Fibroblast of skin of left biceps (primary cell): ENCODE measurements around the gene GSK3B.

Experiments used
- DNase-seq, 2 experiments: peaks; one replicate each; pipeline ENCODE4 v3.0.0-alpha.2; 2013; ENCODE audit warnings: low read depth in 2 of 2

Gene GSK3B

DNA sequence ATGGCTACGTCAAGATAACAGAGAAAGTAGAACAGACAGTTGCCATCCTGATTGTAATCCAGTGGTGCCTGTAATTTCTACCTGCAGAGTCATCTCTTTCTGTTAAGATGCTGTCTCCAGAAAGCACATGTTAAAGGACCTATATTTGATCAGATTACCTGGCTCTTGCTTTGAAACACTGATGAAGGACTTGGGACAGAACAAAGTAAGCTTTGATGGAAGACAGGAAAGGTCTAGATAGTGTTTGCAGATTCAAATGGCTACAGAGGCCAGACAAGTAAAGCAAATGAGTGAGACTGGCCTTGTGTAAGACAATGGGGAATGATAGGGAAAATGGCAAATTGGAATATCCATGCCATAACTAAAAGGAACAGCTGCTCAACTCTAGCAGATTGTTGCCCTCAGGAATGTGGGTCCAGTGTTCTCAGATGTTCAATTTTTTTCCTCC lies 1.8 kb upstream of the GSK3B start:
- DNase-seq: no peak

DNA sequence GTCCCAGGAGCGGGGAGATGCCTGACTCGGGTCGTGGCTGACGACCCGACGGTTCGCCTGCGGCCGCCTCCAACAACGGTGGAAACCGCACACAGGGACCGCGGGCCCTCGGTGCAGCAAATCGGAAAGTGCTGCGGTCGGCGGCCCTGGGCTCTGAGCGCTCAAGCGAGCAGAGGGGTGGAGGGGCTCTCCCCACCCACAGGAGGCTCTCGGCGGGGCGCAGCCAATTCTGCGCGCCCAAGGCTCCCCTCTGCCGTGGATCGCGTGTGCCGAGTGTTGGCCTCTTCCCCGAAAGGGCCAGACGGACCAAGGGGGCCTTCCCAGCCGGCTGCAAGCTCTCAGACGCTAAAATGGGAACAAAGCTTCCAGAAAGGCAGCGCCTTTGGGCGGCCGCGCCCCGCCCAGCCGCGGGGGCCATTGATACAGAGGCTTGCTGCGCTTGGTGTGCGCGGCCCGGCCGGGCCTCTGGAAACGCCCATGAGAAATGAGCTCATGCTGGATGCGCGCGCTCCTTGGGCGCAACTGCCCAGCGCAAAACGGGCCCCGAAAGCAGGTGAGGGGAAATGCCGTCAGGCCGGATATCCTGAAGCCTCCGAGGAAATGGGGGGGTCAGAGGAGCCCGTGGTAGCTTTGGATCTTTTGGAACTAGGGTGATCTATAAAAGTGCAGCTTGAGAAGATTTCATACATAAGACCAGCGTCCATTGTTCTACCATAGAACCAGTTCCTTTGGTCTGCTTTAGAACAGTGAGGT lies 1.2 kb upstream of the GSK3B start:
- peak; percentile 70 to 77 for DNase-seq

DNA sequence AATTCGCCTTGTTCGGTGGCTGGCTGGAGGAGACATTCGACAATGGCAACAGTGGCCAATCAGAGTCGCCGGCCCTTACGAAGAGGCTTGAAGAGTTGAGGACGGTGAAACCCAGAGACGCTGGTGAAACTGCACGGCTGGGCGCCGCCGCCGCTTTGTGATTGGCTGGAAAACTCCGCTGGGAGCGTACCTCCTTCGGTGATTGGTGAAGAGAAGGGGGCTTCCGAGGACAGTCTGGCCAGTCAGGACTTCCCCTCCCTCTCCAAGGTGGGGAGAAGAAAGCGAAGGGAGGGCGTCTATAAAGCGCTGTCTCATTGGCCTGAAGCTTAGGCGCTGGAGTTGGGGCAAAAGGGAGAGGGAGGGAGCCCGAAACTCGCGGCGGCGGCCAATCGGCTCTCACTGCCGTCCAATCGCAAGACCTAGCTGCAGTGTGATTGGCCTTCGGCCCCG lies 554 bp upstream of the GSK3B start:
- DNase-seq: peak; percentile 100

DNA sequence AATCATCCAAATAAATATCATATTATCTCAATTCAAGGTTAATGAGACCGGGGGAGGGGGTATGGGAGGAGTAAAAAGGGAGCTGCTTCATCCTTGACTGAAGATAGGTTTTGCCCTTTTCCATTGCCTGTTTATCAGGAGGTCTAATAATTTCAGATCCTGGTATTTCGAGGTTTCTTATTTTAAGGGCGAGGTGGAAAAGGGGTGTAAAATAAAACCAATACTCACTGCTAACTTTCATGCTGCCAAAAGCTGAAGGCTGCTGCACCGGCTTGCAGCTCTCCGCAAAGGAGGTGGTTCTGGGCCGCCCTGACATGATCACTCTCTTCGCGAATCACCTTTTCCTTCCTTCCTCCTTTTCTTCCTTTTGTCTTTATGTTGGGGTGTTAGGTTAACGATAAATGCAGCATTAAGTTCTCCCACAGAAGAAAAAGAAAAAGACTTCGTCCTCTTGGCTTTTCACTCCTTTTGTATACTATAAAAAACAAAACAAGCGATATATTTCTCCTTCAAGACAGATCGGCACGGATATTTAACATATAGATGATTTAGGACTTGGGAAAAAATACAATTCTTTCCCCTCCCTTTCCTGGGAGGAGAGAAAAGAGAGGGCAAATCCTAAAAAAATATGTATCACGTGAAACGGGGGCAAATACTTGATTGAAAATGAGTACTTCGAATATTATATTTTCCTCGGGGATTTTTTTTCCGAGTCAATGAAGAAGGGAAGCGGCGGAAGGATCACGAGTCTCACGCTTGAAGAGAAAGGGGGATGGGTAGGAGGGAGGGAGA lies 932 bp downstream of the GSK3B start:
- DNase-seq: peak; percentile 68 to 69

DNA sequence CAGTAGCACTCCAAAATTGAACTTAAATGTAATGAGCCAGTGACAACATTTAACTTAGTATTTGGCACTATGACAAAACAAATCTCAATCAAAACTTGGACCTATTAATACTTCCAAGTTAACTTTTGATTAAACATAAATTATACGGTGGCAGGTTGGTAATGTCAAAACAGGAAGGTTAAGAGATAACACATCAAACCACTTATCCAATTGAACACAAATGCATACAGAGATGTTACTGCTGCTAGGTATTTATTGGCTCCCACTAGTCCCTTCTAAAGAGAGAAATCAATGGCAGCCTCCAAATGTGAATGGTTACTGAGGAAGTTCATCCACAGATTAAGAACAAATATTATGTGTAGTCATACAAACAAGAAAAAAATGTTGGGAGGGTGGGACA lies 1.8 kb downstream of the GSK3B start:
- no peak for DNase-seq

DNA sequence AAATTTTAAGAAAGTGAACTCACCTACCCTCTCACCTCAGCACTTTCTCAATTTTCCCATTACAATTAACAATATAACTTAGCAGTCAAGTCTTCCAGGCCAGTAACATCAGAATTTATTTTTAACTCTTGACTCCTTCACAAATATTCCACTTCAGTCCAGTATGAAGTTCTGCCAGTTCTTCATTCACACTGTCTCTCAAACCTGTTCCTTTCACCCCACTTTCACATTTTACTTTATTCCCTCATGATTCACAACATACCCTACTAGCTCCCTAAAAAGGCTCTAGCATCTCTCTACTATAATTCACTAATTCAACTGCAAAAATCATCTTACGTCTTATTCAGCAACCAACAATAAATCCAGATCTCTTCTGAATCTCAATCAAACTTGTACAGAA lies 3.8 kb downstream of the GSK3B start:
- DNase-seq: no peak

DNA sequence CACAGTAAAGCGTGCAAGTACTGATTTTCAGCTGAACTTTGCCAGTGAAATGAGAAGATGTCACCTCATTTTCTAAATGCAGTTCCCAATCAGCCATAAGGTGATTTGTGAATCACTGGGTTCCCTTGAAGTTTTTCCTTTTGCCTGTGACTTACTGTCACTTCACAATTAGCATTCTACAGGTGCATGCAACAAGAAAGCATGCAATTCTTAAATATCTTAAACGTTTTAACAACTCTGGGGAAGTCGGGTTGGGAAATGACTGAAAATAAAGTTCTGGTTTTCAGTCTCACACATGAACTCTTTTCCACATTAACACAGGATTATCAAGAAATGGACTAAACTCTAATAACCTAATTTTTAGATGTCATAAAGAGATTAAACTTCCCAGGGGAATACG lies 5.2 kb downstream of the GSK3B start:
- DNase-seq: no peak

DNA sequence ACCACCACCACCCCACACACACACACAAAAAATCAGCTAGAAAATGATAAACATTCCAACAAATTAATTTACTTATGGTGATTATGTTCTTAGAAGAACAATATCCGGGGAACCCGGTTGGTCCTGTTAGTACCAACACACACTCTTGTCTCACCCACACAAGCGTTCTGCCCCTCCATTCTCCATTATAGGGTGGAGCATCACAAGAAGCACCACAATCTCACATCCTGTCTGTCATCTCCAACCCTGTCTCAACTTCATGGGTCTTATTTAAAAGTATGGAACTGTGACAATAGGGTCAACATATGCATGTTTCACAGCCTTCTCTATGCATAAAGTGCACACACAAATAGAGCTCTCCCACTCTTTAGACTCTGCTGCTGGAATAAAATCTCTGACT lies 5.6 kb downstream of the GSK3B start:
- no peak for DNase-seq

DNA sequence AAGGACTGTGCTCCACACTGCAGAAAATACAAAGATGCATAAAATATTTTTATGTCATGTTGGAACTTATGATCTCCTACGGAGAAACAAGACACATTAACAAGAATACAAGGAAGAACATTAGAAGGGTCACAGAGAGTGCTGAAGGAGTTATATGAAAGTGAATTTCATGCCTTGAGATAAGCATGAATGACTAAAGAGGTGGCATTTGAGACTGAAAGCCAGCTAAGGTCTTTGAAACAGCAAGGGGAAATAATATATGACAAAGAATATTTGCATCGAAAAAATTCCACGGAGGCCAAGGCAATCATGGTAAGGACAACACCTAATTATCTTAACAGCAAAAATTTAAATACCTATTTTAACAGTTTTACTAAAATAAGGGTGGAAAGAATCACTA lies 12.5 kb downstream of the GSK3B start:
- DNase-seq: no peak

DNA sequence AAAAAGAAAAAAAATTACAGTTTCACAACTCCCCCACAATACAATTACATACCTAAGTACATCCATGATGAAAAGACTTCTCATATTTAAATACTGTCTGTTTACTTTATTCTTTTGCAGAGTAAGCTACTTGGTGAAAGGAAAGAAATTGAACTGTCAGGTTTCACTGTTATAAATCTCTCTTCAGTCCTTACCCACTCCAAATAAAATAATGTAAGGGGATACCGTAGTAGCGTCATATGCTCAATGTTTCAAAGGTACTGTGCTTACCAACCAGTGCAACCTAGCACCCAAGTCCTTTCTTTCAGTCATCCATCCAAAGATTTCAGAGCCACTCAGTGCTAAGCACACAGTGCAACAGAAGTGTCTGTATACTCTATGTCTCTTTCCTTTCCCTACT lies 13.4 kb downstream of the GSK3B start:
- no peak for DNase-seq

DNA sequence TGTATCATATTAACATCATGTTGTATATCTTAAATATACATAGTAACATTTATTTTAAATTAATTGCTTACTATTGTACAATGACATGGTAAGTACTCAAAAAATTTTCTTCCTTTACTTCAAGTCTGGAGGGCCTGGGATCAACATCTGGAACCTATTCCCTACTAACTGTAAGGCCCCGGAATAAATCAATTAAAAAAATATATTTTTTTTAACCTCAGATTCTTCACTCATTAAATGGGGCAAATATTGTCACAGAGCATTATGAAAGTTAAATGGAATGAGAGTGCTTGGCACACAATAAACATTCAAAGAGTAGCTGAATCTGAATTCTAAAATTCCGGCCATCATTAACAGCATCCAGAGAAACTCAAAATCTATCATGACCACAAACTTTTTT lies 16.5 kb downstream of the GSK3B start:
- DNase-seq: peak; percentile 7 to 19

DNA sequence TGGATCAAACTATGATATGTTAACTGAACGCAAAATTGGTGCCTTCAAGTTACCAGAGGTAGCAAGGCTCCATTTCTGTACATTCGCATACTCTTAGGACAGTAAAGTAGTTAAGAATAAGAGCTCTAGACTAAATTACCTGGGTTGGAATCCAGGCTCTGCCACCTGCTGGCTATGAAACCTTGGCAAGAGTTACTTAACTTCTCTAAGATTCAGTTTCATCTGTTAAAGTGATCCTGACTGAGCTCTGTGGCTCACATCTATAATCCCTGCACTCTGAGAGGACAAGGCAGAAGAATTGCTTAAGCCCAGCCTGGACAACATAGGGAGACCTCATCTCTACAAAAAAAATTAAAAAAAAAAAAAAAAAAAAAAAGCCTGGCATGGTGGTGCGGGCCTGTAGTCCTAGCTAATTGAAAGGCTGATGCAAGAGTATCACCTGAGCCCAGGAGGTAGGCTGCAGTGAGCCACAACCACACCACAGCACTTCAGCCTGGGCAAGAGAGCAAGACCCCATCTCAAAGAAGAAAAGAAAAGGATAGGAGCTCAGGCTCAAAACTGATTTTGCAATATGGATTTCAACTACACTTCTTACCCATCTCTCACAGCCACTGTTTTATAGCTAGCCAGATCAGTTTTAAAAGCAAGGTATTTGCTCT lies 21.3 kb downstream of the GSK3B start:
- DNase-seq: no peak

DNA sequence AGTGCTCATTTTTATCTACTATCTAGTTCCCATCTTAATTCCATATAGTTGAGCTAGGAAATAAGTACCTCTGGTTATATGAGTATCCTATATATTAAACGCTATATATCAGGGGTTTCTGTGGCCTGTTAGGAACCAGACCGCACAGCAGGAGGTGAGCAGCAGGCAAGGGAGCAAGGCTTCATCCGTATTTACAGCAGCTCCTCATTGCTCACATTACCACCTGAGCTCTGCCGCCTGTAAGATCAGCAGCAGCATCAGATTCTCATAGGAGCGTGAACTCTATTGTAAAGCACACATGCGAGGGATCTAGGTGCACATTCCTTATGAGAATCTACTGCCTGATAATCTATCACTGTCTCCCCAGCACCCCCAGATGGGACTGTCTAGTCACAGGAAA lies 23.0 kb downstream of the GSK3B start:
- DNase-seq: no peak

DNA sequence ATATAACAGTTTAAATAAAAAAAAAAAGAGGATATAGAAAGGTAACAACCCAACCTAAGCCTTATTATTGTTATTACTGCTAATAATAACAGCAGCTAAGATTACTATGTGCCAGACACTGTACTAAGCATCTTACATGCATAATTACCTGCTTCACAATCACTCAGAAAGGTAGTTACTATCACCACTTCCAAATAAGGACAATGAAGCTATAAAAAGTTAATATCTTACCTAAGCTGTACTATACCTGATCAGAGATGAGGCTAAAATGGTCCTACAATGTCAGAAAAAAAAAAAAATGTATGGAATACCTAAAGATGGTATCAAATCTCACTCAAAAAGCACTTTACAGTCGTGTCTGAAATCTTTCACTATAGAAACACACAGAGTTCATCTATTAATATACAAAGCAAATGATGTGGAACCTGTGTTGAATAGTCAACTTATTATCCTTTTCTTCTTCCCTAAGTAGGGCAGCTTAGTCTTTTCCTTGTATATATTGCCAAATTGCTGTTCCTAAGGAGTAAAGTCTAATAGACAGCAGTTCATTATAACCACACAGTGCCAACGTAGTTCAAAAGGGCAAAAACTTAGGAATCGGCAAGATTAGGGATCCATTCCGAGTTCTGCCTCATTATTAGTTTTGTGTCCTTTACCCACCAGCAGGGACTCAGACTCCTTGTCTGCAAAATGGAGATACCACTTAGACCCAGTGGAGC lies 23.8 kb downstream of the GSK3B start:
- DNase-seq: no peak

DNA sequence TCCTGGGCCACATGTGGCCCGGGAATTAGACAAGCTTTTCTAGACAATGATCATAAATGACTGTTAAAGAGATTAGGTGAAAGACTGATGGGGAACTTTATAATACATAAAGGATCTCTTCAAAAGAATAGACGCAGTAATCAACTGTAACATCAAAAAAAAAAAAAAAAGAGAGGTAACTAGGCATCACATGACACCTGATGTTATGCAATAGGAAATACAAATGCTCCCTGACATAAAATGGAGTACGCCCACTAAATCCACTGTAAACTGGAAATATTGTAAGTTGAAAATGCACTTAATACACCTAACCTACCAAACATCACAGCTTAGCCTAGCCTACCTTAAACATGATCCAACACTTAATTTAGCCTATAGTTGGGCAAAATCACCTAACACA lies 27.2 kb downstream of the GSK3B start:
- DNase-seq: no peak

DNA sequence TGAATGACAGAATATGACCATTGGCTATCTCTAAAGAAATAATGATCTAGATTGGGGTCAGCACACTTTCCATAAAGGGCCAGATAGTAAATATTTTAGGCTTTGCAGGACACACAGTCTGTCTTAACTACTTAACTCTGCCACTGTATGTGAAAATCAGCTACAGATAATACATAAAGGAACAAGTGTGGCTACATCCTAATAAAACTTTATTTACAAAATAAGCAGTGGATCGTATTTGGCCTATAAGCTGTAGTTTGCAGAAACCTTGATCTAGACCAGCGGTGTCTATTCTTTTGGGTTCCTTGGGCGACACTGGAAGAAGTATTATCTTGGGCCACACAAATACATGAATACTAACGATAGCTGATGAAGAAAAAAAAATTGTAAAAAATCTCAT lies 27.6 kb downstream of the GSK3B start:
- DNase-seq: no peak

DNA sequence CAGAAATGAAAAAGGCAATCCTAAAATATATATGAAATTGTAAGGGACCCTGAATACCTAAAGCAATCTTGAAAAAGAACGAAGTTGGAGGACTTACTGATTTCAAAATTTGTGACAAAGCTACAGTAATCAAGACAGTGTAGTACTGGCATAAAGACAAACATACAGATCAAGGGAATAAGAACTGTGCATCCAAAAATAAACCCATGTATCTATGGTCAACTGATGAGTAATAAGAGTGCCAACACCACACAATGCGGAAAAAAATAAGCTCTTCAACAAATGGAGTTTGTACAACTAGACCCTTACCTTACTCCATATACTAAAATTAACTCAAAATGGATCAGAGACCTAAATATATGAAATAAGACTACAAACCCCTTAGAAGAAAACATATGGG lies 29.6 kb downstream of the GSK3B start:
- no peak for DNase-seq

DNA sequence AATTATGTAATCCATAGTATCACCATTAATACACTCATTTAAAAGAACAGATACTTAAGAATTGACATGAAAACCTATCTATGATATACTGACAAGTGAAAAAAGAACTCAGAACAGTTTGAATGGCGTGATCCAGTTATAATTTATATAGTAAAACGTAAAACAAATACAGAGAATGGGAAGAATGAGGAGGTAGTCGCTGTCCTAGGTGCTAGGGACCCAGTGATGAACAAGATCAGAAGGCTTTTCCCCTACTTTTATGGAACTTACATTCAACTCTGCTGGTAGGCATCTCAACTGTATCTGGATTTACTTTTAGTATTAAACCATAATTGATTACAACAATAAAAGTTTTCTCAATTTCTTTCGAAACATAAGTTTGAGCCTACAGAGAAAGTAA lies 31.8 kb downstream of the GSK3B start:
- no peak for DNase-seq

DNA sequence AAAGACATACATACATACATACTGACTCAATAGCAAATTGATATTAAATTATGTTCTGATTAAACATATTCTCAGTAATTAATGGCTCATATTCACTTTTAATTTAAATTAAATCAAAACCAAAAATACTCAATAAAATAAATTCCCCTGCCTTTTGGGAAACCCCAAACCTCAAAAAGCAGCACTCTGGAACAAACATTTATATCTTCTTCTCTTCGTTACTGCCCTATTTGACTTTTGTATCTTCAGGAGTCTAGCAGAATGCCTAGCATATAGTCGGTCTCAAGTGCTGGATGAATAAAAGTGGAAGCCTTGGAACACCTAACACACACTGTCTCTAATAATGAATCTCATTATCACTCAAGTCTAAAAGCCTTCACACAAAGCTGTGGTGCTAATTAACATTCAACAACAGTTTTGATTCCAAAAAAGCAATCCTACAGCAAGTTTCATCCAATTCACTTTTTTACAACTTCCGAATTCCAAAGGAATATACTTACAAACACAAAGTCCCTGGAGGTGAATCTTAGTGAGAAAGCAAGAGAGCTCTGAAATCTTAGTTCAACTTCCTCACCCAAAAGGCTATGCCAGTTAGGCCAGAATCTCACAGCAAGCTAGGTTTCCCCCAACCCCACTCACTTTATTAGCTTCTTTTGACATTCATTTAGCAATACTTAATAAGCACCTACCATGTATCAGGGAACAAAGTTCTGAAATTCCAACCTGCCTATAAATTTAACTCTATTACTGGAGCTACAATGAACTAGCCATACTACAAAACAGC lies 35.0 kb downstream of the GSK3B start:
- no peak for DNase-seq

DNA sequence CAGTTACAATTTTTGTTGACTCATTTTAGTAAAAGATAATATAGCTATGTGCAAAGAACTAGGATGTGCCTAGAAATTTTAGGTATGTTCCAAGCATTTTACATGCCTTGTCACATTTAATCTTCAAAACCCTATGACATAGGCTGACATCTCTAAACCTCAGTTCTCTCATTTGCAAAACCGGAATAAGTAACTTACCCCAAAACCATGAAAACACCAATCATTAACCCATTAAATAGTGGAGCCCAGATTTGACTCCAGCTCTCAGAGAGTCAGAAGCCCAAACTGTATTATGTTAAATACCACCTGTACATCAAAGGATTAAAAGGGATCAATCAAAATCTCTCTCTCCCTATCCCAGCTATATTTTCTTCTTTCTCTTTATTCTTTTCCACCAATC lies 36.6 kb downstream of the GSK3B start:
- DNase-seq: no peak

DNA sequence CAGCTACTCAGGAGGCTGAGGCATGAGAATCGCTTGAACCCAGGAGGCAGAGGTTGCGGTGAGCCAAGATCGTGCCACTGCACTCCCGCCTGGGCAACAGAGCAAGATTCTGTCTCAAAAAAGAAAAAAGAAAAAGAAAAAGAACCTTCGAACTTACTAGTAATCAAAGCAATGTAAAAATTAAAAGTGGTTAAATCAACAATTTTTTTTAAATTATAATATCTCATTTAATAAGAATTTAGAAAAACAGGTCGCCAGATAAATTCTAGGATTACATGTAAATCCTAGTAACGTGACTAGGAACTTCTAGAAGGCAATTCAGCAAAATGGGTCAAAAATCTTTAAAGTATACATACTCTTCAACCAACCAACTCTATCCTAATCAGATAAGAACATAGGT lies 37.2 kb downstream of the GSK3B start:
- DNase-seq: no peak
